Memory B cell (primary cell): Measurements from ENCODE around the gene SEL1L.
"Not testable (repeated sequence)": the region's sequence is repeated elsewhere in the genome, so short reads cannot be mapped to it uniquely, and the experiment has no call there.

ENCODE experiments used
- ATAC-seq: fragments of 150-1000 bp; cut with Tn5 transposase; 2 replicates; pipeline ENCODE4 v1.10.0; 2021; ENCODE audit warnings: low read depth, mild to moderate bottlenecking, moderate library complexity
- DNase-seq, 2 donors: peaks; one replicate each; pipeline ENCODE4 v3.0.0; 2022; ENCODE audit warnings: low spot score in 2 of 2
- H3K27ac Mint-ChIP-seq: one replicate; pipeline ENCODE4 v1.8.0; 2022; ENCODE audit warnings: mild to moderate bottlenecking, moderate library complexity, mixed read lengths
- H3K27me3 Mint-ChIP-seq: one replicate; pipeline ENCODE4 v1.8.0; 2022; ENCODE audit warnings: mixed read lengths
- H3K36me3 Mint-ChIP-seq: one replicate; pipeline ENCODE4 v1.8.0; 2022; ENCODE audit warnings: mild to moderate bottlenecking, mixed read lengths
- H3K4me1 Mint-ChIP-seq: one replicate; pipeline ENCODE4 v1.8.0; 2022; ENCODE audit warnings: mixed read lengths
- H3K4me3 Mint-ChIP-seq: one replicate; pipeline ENCODE4 v1.8.0; 2022; ENCODE audit warnings: mild to moderate bottlenecking, moderate library complexity, mixed read lengths
- H3K9me3 Mint-ChIP-seq: one replicate; pipeline ENCODE4 v1.8.0; 2022; ENCODE audit warnings: mixed read lengths

The SEL1L gene

DNA sequence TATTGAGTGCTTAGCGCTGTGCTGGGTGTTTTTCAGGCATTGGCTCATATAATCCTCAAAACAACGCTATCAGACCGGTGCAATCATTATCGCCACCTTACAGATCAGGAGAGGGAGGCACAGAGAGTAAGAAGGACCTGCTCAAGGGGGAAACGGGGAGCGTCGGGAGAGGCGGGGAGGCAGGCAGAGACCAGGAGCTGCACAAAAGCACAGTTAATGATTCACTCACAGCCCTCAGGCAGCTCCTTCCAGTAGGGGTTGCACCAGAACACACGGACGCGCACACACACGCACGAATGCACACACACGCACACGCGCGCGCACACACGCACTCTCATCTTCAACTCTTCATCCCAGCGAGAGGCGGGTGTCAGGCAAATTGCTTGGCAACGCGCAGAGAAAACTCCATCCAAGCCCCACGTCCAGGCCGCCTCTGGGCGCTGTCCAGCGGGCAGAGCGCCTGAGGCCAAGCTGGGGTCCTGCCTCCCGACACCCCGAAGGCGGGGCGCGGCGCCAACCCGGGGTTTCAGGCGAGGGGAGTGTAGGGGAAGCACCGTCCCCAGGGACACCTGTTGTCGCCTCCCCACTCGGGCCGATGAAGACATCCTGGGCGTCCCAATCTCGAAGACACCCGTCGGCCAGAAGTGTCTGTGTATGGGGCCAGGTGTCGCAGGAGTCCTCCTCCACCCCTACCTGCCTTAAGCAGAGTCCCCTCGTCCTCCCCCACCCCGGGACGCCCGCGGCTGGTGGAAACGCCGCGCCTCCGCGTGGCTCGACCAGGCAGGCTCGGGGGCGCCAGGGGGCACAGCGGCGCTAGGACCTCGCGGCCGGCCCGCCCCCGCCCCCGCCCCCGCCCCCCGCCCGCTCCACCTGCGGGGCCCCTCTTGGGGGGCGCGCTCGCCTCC lies 98.0 kb downstream of the SEL1L start:
- H3K27ac Mint-ChIP-seq = no peak overlapping the region
- H3K9me3 Mint-ChIP-seq = no peaks in the 10 kb centered on the region
- peak overlapping the region; percentile 80 for H3K4me3 Mint-ChIP-seq
- peaks cover 8% of the 10 kb centered on the region for H3K4me1 Mint-ChIP-seq
- peaks cover 42% of the 10 kb centered on the region for H3K27me3 Mint-ChIP-seq
- no peaks in the 10 kb centered on the region for H3K36me3 Mint-ChIP-seq
- DNase-seq = peak; percentile 10 to 25
- peak; percentile 64 for ATAC-seq

GRCh38 chr14:81435048-81435390 lies 98.6 kb downstream of the SEL1L start:
- no peak for DNase-seq
- no peaks in the 10 kb centered on the region for H3K36me3 Mint-ChIP-seq
- peaks cover 42% of the 10 kb centered on the region for H3K27me3 Mint-ChIP-seq
- no peak overlapping the region for H3K27ac Mint-ChIP-seq
- ATAC-seq = no peak
- peaks cover 8% of the 10 kb centered on the region for H3K4me1 Mint-ChIP-seq
- H3K9me3 Mint-ChIP-seq = no peaks in the 10 kb centered on the region
- peak overlapping the region; percentile 80 for H3K4me3 Mint-ChIP-seq

GRCh38 chr14:81434230-81434629 lies 99.4 kb downstream of the SEL1L start:
- H3K36me3 Mint-ChIP-seq = no peaks in the 10 kb centered on the region
- ATAC-seq = no peak
- no peak overlapping the region for H3K4me3 Mint-ChIP-seq
- DNase-seq = no peak
- no peak overlapping the region for H3K27ac Mint-ChIP-seq
- no peaks in the 10 kb centered on the region for H3K9me3 Mint-ChIP-seq
- H3K4me1 Mint-ChIP-seq = peaks cover 8% of the 10 kb centered on the region
- peaks cover 40% of the 10 kb centered on the region for H3K27me3 Mint-ChIP-seq

- Mint-ChIP-seq H3K4me3 (no peak overlapping the region), H3K9me3 (no peaks in the 10 kb centered on the region), H3K27me3 (peaks cover 35% of the 10 kb centered on the region), H3K4me1 (peaks cover 8% of the 10 kb centered on the region), H3K27ac (no peak overlapping the region), H3K36me3 (no peaks in the 10 kb centered on the region)
- DNase-seq (no peak), ATAC-seq (no peak)
Measured at GRCh38 chr14:81433378-81433777, 100.3 kb downstream of the SEL1L start.

DNA sequence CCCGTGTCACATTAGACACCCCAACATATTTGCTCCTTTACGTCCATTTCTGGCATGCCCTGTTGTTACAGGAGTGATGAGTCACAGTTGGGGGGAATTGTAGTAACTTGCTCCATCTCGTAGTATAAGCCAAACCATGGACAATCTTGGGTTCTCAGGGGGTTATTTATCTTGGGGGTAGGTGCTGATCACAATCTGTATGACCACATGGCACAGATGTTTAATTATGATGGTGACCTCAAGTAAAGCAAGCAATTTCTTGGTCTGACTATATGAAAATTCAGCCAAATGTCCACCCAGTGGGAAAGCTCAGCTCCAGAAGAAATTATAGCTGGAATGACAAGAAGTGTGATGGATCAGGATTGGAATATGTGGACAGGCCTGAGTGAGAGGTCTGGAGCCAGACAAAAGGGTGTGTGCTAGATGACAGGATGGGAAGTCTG lies 101.4 kb downstream of the SEL1L start:
- H3K27me3 Mint-ChIP-seq = peaks cover 34% of the 10 kb centered on the region

GRCh38 chr14:81430235-81430634 lies 103.4 kb downstream of the SEL1L start:
- DNase-seq (no peak), ATAC-seq (no peak)
- peaks cover under 1% of the 10 kb centered on the region for H3K4me1 Mint-ChIP-seq
- H3K4me3 Mint-ChIP-seq = no peak overlapping the region
- H3K36me3 Mint-ChIP-seq = no peaks in the 10 kb centered on the region
- H3K9me3 Mint-ChIP-seq = no peaks in the 10 kb centered on the region
- no peak overlapping the region for H3K27ac Mint-ChIP-seq
- H3K27me3 Mint-ChIP-seq = peaks cover 32% of the 10 kb centered on the region

More for the DNA sequence above, 101.4 kb downstream of the SEL1L start:
- Mint-ChIP-seq H3K27ac (no peak overlapping the region), H3K4me1 (peaks cover 8% of the 10 kb centered on the region), H3K9me3 (no peaks in the 10 kb centered on the region), H3K4me3 (no peak overlapping the region), H3K36me3 (no peaks in the 10 kb centered on the region)
- ATAC-seq (no peak), DNase-seq (no peak)

DNA sequence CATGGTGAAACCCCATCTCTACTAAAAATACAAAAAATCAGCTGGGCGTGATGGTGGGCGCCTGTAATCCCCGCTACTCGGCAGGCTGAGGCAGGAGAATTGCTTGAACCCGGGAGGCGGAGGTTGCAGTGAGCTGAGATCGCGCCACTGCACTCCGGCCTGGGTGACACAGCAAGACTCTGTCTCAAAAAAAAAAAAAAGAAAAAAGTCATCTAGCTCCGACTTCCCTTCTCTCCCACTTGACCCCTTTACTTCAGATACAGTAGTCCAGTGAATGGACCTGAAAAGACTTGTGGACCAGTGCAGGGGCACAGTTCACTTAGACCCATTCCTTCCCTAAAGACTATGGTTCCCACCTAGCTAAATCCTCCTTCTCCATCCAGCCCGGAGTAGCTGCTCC lies 103.9 kb downstream of the SEL1L start:
- not testable (repeated sequence) for ATAC-seq, H3K27ac Mint-ChIP-seq, H3K4me3 Mint-ChIP-seq, H3K4me1 Mint-ChIP-seq, H3K9me3 Mint-ChIP-seq, DNase-seq, H3K36me3 Mint-ChIP-seq
- H3K27me3 Mint-ChIP-seq = peaks cover 28% of the 10 kb centered on the region

DNA sequence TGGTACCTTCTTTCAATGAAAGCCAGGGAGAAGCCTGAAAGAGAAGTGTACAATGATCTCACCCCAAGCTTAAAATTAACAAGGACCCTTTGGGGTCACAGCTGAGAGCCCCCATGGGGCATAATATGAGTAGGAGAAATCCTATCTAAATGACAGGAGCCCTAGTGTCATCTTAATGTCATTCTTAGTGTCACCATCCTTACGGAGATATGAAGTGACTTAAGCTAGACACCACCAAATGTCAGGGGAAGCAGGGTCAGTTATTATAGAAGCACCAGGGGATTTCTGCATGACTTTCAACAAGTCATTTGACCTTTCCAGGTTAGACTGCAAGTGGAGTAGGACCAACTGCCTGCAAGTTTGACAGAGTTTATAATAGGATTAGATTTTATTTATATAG lies 104.6 kb downstream of the SEL1L start:
- H3K27ac Mint-ChIP-seq = no peak overlapping the region
- ATAC-seq (no peak), DNase-seq (no peak)
- no peaks in the 10 kb centered on the region for H3K36me3 Mint-ChIP-seq
- no peak overlapping the region for H3K4me3 Mint-ChIP-seq
- no peaks in the 10 kb centered on the region for H3K4me1 Mint-ChIP-seq
- no peaks in the 10 kb centered on the region for H3K9me3 Mint-ChIP-seq
- H3K27me3 Mint-ChIP-seq = peaks cover 23% of the 10 kb centered on the region

DNA sequence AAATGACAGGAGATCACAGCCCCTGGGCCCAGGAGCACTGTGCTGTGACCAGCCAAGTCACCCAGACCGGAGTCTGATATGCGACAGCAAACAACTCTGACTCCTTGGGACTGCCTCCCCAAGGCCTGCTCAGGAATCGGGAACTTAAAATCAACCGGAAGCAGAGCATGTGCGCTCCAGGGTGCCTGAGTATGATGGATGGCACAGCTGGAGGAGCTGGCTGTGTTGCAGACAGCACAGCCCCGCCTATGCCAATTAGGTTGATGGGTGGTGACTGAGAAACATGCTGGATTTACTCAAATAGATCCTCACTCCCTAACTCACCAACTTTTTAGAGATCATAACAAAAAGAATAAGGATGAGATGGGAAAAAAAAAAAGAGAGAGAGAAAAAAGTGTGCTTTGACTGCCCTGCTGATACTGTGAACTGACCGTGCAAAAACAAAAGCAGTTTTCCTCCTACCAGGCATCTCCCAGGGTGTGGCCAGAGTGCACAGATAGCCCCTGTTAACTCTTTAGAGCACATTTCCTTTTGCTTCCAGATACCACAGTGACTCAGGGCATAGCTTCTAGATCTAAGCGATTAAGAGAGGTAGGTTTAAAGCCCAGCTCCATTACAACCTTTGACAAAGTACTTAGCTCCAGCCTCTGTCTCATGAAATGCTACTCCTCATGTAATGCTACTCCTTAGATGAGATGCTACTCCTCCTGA lies 106.2 kb downstream of the SEL1L start:
- Mint-ChIP-seq H3K4me3 (no peak overlapping the region), H3K4me1 (no peaks in the 10 kb centered on the region), H3K9me3 (no peaks in the 10 kb centered on the region), H3K36me3 (no peaks in the 10 kb centered on the region), H3K27me3 (peaks cover 15% of the 10 kb centered on the region), H3K27ac (no peak overlapping the region)
- ATAC-seq = no peak
- DNase-seq = no peak

DNA sequence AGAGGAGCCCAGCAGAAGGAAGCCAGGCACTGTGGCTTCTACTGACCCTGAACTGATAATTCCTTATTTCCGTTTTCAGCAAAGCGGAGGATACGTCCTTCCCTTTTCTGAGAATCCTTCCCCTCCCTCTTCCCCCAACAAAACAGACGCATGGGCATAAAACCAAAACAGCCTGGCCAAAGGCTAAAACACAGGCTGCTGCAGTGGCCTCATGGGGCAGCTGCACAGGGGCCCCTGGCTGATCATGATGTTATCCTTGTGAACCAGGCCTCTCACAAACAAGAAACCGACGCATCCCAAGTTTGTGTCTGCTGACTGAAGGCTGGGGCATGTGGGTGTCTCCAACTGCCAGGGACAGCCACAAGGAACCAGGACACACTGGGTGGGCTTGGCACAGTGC lies 110.1 kb downstream of the SEL1L start:
- Mint-ChIP-seq H3K36me3 (no peaks in the 10 kb centered on the region), H3K4me1 (no peaks in the 10 kb centered on the region), H3K9me3 (peaks cover 7% of the 10 kb centered on the region), H3K27ac (no peak overlapping the region), H3K4me3 (no peak overlapping the region), H3K27me3 (peaks cover 7% of the 10 kb centered on the region)
- no peak for DNase-seq
- ATAC-seq = no peak
